Sigmoid colon (tissue), 3 donors: ENCODE data around the gene CTDSPL2.

Experiments
- POLR2A ChIP-seq, 2 donors: fragments of 450-650 bp; IDR thresholded peaks; one replicate each; pipeline ENCODE4 v1.6.1; 2016; ENCODE audit warnings: antibody characterized with exemption in 2 of 2, mild to moderate bottlenecking in 2 of 2, moderate library complexity in 2 of 2
- TF ChIP-seq, protein P1 (sequence below), 4 experiments: fragments of 450-650 bp in 3 of 4; fragments of 200-600 bp in 1 of 4; IDR thresholded peaks; one replicate each; pipeline ENCODE4 v1.5.1; 2016 to 2019; ENCODE audit warnings: antibody characterized with exemption in 4 of 4, mild to moderate bottlenecking in 3 of 4, moderate library complexity in 2 of 4

GRCh38 chr15:44527241-44527640 lies 99.8 kb downstream of the CTDSPL2 start:
- TF ChIP-seq, protein P1, sequence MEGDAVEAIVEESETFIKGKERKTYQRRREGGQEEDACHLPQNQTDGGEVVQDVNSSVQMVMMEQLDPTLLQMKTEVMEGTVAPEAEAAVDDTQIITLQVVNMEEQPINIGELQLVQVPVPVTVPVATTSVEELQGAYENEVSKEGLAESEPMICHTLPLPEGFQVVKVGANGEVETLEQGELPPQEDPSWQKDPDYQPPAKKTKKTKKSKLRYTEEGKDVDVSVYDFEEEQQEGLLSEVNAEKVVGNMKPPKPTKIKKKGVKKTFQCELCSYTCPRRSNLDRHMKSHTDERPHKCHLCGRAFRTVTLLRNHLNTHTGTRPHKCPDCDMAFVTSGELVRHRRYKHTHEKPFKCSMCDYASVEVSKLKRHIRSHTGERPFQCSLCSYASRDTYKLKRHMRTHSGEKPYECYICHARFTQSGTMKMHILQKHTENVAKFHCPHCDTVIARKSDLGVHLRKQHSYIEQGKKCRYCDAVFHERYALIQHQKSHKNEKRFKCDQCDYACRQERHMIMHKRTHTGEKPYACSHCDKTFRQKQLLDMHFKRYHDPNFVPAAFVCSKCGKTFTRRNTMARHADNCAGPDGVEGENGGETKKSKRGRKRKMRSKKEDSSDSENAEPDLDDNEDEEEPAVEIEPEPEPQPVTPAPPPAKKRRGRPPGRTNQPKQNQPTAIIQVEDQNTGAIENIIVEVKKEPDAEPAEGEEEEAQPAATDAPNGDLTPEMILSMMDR (IDR thresholded peaks at IDR 0.05) = no peak
- TF ChIP-seq POLR2A (IDR thresholded peaks at IDR 0.05) = no peak
